ENCODE data around the gene GLIPR1L2.

GRCh38 chr12:75350413-75350812 lies 40.5 kb upstream of the GLIPR1L2 start:
- TF ChIP-seq CTCF (IDR thresholded peaks at IDR 0.05) (no peak), POLR2A (IDR thresholded peaks at IDR 0.05) (no peak)
